ENCODE data around the gene KIAA1958.
"Not testable (repeated sequence)": the region's sequence is repeated elsewhere in the genome, so short reads cannot be mapped to it uniquely, and the experiment has no call there.

GRCh38 chr9:112512377-112512776 is 25.8 kb downstream of the KIAA1958 start:
- TF ChIP-seq CTCF, POLR2A (IDR thresholded peaks at IDR 0.05): not testable (repeated sequence)

Data from Peyer's patch (tissue), 4 donors.